H1 (cell line): Measurements from ENCODE around the gene PLXNA4. TPM values are rescaled to one million over a fixed set of nuclear protein-coding genes. Genes with fewer than 3 reads are reported as not detected.

Source experiments
- CTCF ChIA-PET: fragments of 300-600 bp; sonication (Branson Sonifier 250); formaldehyde crosslinking; loops from one replicate; lab custom pipeline; 2021; ENCODE audit not compliant: partially characterized antibody; lab: Charles Lee
- POLR2A ChIA-PET: fragments of 300-600 bp; sonication (Branson Sonifier 250); formaldehyde crosslinking; loops from one replicate; lab custom pipeline; 2021; ENCODE audit warnings: inconsistent platforms; ENCODE audit not compliant: partially characterized antibody; lab: Charles Lee
- DNase-seq, 2 experiments: peaks; one replicate each; pipeline versions ENCODE4 v3.0.0 to v3.0.0-alpha.2; 2010 to 2022; ENCODE audit warnings: low spot score in 2 of 2, low read depth in 1 of 2, mixed read lengths in 1 of 2
- FAIRE-seq: peaks from 2 replicates; lab custom pipeline; 2011; peaks lifted over from hg19 to GRCh38; lab: Jason Lieb, UNC
- H2AFZ ChIP-seq: 2 replicates; pipeline ENCODE4 v1.8.1; 2012; ENCODE audit warnings: low read length, inconsistent platforms
- H2AK5ac ChIP-seq: 2 replicates; pipeline ENCODE4 v1.6.1; 2013; ENCODE audit warnings: low read depth, low read length
- H2BK120ac ChIP-seq: replicated peaks from 2 replicates; pipeline ENCODE3; 2013; ENCODE audit warnings: low read depth, low read length, inconsistent platforms
- H2BK12ac ChIP-seq: 2 replicates; pipeline ENCODE4 v1.6.1; 2013; ENCODE audit warnings: low read depth, low read length
- H2BK15ac ChIP-seq: 2 replicates; pipeline ENCODE4 v1.6.1; 2013; ENCODE audit warnings: low read length
- H2BK20ac ChIP-seq: 2 replicates; pipeline ENCODE4 v1.6.1; 2013; ENCODE audit warnings: low read length
- H2BK5ac ChIP-seq: 2 replicates; pipeline ENCODE4 v1.6.1; 2013; ENCODE audit warnings: low read depth, low read length
- H3K14ac ChIP-seq: 2 replicates; pipeline ENCODE4 v1.6.1; 2013; ENCODE audit warnings: inconsistent platforms; ENCODE audit not compliant: insufficient read length
- H3K18ac ChIP-seq: 2 replicates; pipeline ENCODE4 v1.6.1; 2013; ENCODE audit warnings: low read length; ENCODE audit errors: extremely low read depth
- H3K23ac ChIP-seq: 2 replicates; pipeline ENCODE4 v1.6.1; 2013; ENCODE audit warnings: inconsistent platforms; ENCODE audit not compliant: insufficient read length
- H3K23me2 ChIP-seq: 2 replicates; pipeline ENCODE4 v1.6.1; 2013; ENCODE audit warnings: low read depth, low read length
- H3K27ac ChIP-seq: 2 replicates; pipeline ENCODE4 v1.6.1; 2011; ENCODE audit warnings: low read depth, low read length, inconsistent platforms
- H3K27me3 ChIP-seq, 4 experiments: replicated peaks in 1 of 4; 1 replicate in 1 of 4; 2 replicates in 3 of 4; pipeline versions ENCODE4 v1.6.1 to v1.8.1; 2011 to 2013; ENCODE audit warnings: low read length in 3 of 4, mild to moderate bottlenecking in 3 of 4, inconsistent platforms in 2 of 4, mixed read lengths in 2 of 4, moderate library complexity in 1 of 4; ENCODE audit not compliant: control insufficient read depth in 3 of 4, insufficient read depth in 3 of 4; ENCODE audit errors: extremely low read depth in 1 of 4
- H3K36me3 ChIP-seq, 4 experiments: 2 replicates each; pipeline versions ENCODE4 v1.6.1 to v1.8.1; 2011 to 2013; ENCODE audit warnings: mild to moderate bottlenecking in 4 of 4, low read length in 3 of 4, moderate library complexity in 2 of 4, control low read depth in 1 of 4, inconsistent platforms in 1 of 4; ENCODE audit not compliant: insufficient read depth in 4 of 4, control insufficient read depth in 2 of 4
- H3K4ac ChIP-seq: replicated peaks from 2 replicates; pipeline ENCODE3; 2013; ENCODE audit warnings: low read length, low read depth, mixed read lengths, inconsistent platforms; ENCODE audit not compliant: insufficient read length
- H3K4me1 ChIP-seq, 4 experiments: replicated peaks in 1 of 4; 1 replicate in 1 of 4; 2 replicates in 3 of 4; pipeline versions ENCODE4 v1.6.1 to v1.8.1; 2011 to 2013; ENCODE audit warnings: low read length in 3 of 4, inconsistent platforms in 2 of 4, mixed read lengths in 1 of 4; ENCODE audit not compliant: insufficient read depth in 4 of 4, control insufficient read depth in 3 of 4
- H3K4me2 ChIP-seq, 2 experiments: 2 replicates each; pipeline versions ENCODE4 v1.6.1 to v1.8.1; 2011 to 2013; ENCODE audit warnings: low read depth in 2 of 2, low read length in 2 of 2, control low read depth in 1 of 2, inconsistent platforms in 1 of 2, mild to moderate bottlenecking in 1 of 2; ENCODE audit not compliant: insufficient read depth in 1 of 2
- H3K4me3 ChIP-seq, 4 experiments: fragments of 200-600, 300-600 bp in 1 of 4; sonication (generic), shearing (Covaris generic), sonication (Bioruptor Twin) in 1 of 4; 2 replicates each; pipeline versions ENCODE4 v1.5.1 to v1.8.1; 2011 to 2016; ENCODE audit warnings: low read length in 4 of 4, low read depth in 3 of 4, control low read depth in 2 of 4, inconsistent platforms in 2 of 4, mild to moderate bottlenecking in 2 of 4, mixed read lengths in 1 of 4, moderate library complexity in 1 of 4; ENCODE audit not compliant: insufficient read depth in 2 of 4; ENCODE audit errors: extremely low read depth in 1 of 4
- H3K56ac ChIP-seq: replicated peaks from 2 replicates; pipeline ENCODE3; 2013; ENCODE audit warnings: low read depth, mild to moderate bottlenecking, mixed read lengths, low read length, inconsistent platforms; ENCODE audit not compliant: insufficient read length
- H3K79me1 ChIP-seq: 2 replicates; pipeline ENCODE4 v1.6.1; 2013; ENCODE audit warnings: low read depth, low read length, control low read depth
- H3K79me2 ChIP-seq, 2 experiments: 2 replicates each; pipeline versions ENCODE4 v1.6.1 to v1.8.1; 2012 to 2013; ENCODE audit warnings: low read length in 2 of 2, mild to moderate bottlenecking in 2 of 2, inconsistent platforms in 1 of 2; ENCODE audit not compliant: insufficient read depth in 2 of 2, control insufficient read depth in 1 of 2
- H3K9ac ChIP-seq, 4 experiments: replicated peaks in 1 of 4; 1 replicate in 1 of 4; 2 replicates in 3 of 4; pipeline versions ENCODE4 v1.6.1 to v1.8.1; 2011 to 2013; ENCODE audit warnings: low read depth in 3 of 4, low read length in 3 of 4, control low read depth in 2 of 4, mild to moderate bottlenecking in 2 of 4, moderate library complexity in 2 of 4, inconsistent platforms in 1 of 4; ENCODE audit errors: extremely low read depth in 1 of 4
- H3K9me3 ChIP-seq, 2 experiments: 2 replicates each; pipeline versions ENCODE4 v1.6.1 to v1.8.1; 2012 to 2013; ENCODE audit warnings: mild to moderate bottlenecking in 2 of 2, moderate library complexity in 2 of 2, control low read depth in 1 of 2, inconsistent platforms in 1 of 2, low read depth in 1 of 2, low read length in 1 of 2, mixed read lengths in 1 of 2; ENCODE audit not compliant: insufficient read depth in 2 of 2
- H4K20me1 ChIP-seq, 2 experiments: replicated peaks in 1 of 2; 2 replicates each; pipeline versions ENCODE3 to v1.8.1; 2011 to 2013; ENCODE audit warnings: inconsistent platforms in 2 of 2, low read length in 2 of 2, mild to moderate bottlenecking in 1 of 2; ENCODE audit not compliant: insufficient read depth in 2 of 2, control insufficient read depth in 1 of 2
- H4K5ac ChIP-seq: 2 replicates; pipeline ENCODE4 v1.6.1; 2013; ENCODE audit warnings: low read length, low read depth, mixed read lengths, inconsistent platforms; ENCODE audit not compliant: insufficient read length
- H4K8ac ChIP-seq: 2 replicates; pipeline ENCODE4 v1.8.0; 2013; ENCODE audit warnings: mild to moderate bottlenecking, moderate library complexity, low read length, inconsistent platforms; ENCODE audit not compliant: insufficient read depth; ENCODE audit errors: extremely low read depth
- H4K91ac ChIP-seq: replicated peaks from 2 replicates; pipeline ENCODE3; 2013; ENCODE audit warnings: low read length, mixed read lengths, inconsistent platforms; ENCODE audit not compliant: insufficient read length
- CREB1 ChIP-seq: IDR thresholded peaks from 2 replicates; pipeline ENCODE4 v1.6.1; 2012; ENCODE audit warnings: inconsistent platforms
- PHF8 ChIP-seq: fragments of 200-600 bp; sonication (generic); conservative IDR thresholded peaks from 2 replicates; pipeline ENCODE4 v1.7.1; 2012; ENCODE audit warnings: low read depth, mild to moderate bottlenecking, inconsistent platforms, low read length, moderate library complexity
- WGBS, 2 experiments: shearing (Covaris generic) in 1 of 2; methylation state at CpG; one replicate each; pipeline versions ENCODE4 v1.1.6 to v1.1.7; 2013 to 2015; ENCODE audit warnings: low lambda C conversion rate in 2 of 2, mixed read lengths in 2 of 2, inconsistent platforms in 1 of 2, low coverage in 1 of 2, missing lambda C conversion rate in 1 of 2; ENCODE audit not compliant: insufficient replicate concordance in 2 of 2, insufficient coverage in 1 of 2, insufficient read length in 1 of 2; ENCODE audit errors: extremely low coverage in 1 of 2, missing lambda C conversion rate in 1 of 2; 5-methylcytosine and 5-hydroxymethylcytosine counted together
- polyA plus RNA-seq, 7 experiments: library from polyadenylated mRNA; depleted of rRNA in 3 of 7; stranded (reverse) in 5 of 7; unstranded in 2 of 7; fragments of >200 nt in 5 of 7; fragments of 200-250 nt in 2 of 7; gene quantifications; 1 replicate in 5 of 7; 2 replicates in 1 of 7; 4 replicates in 1 of 7; pipeline versions ENCODE4 v1.2.1 to v1.2.3, GENCODE V29; 2011 to 2013; ENCODE audit warnings: missing spikeins in 2 of 7, mixed read lengths in 2 of 7
- total RNA-seq: library from RNA; stranded (reverse); fragmentation: NEBNext Ultra II Directional; extraction: Animal tissue kit (Norgen Biotek cat#: 25700); gene quantifications from 2 replicates; pipeline ENCODE4 v1.2.1, GENCODE V29; 2021
- TF ChIP-seq, protein P1 (sequence below): IDR thresholded peaks from 2 replicates; pipeline ENCODE4 v1.6.1; 2012; ENCODE audit warnings: low read length, inconsistent platforms

The PLXNA4 gene
- total and polyA plus RNA-seq, 2 of the 8 experiments (the other 6 are each of a cell fraction or from before 2014, with no cell fraction given), result 0.76 to 0.79 TPM

GRCh38 chr7:132492823-132493445, 83.3 kb downstream of the PLXNA4 start:
- H2BK12ac ChIP-seq, result no peak overlapping the region
- 80% methylated on average over 1 of the region's 1 CpG; no CpG with 5 or more reads in 1 of the 2 experiments for WGBS, 2 experiments

More at GRCh38 chr7:132492823-132493445, 83.3 kb downstream of the PLXNA4 start:
- DNase-seq, result no peak
- no peaks in the 10 kb centered on the region for H3K9me3 ChIP-seq
- H3K27ac ChIP-seq, result no peak overlapping the region
- H3K14ac ChIP-seq, result no peak overlapping the region
- H4K8ac ChIP-seq, result no peak overlapping the region
- H4K5ac ChIP-seq, result no peak overlapping the region
- no peak overlapping the region for H3K18ac ChIP-seq
- no peak overlapping the region for H3K4me3 ChIP-seq
- no peaks in the 10 kb centered on the region for H3K79me2 ChIP-seq
- no peak overlapping the region for H3K23ac ChIP-seq
- H3K56ac ChIP-seq, result no peak overlapping the region
- ChIA-PET POLR2A (no interaction called here), CTCF (interaction anchor here (1.0 to 1.3 kb wide), 3 partner anchors 10 to 81 kb away, joined by 3 to 4 read pairs (median 3); no protein-coding TSS in a partner anchor)
- FAIRE-seq, result no peak
- H2AFZ ChIP-seq, result no peak overlapping the region
- H3K4ac ChIP-seq, result no peak overlapping the region
- H3K4me2 ChIP-seq, result no peak overlapping the region
- H2AK5ac ChIP-seq, result no peak overlapping the region
- no peak overlapping the region for H2BK120ac ChIP-seq
- no peak overlapping the region for H2BK20ac ChIP-seq
- no peak for TF ChIP-seq CREB1
- TF ChIP-seq PHF8, result no peak
- TF ChIP-seq, protein P1, sequence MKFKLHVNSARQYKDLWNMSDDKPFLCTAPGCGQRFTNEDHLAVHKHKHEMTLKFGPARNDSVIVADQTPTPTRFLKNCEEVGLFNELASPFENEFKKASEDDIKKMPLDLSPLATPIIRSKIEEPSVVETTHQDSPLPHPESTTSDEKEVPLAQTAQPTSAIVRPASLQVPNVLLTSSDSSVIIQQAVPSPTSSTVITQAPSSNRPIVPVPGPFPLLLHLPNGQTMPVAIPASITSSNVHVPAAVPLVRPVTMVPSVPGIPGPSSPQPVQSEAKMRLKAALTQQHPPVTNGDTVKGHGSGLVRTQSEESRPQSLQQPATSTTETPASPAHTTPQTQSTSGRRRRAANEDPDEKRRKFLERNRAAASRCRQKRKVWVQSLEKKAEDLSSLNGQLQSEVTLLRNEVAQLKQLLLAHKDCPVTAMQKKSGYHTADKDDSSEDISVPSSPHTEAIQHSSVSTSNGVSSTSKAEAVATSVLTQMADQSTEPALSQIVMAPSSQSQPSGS, result no peak
- H4K20me1 ChIP-seq, result peaks cover 0 to 2% of the 10 kb centered on the region in 2 experiments
- no peaks in the 10 kb centered on the region for H3K36me3 ChIP-seq
- no peaks in the 10 kb centered on the region for H3K4me1 ChIP-seq
- H2BK15ac ChIP-seq, result no peak overlapping the region
- H4K91ac ChIP-seq, result no peak overlapping the region
- H3K79me1 ChIP-seq, result no peaks in the 10 kb centered on the region
- no peak overlapping the region for H2BK5ac ChIP-seq
- H3K23me2 ChIP-seq, result peaks cover 3% of the 10 kb centered on the region; the same call in 1 of the 2 replicates
- H3K27me3 ChIP-seq, result no peaks in the 10 kb centered on the region; a peak in 1 of 7 replicates
- no peak overlapping the region for H3K9ac ChIP-seq
